NCI-H1436 treated with DMSO at 0.1 percent for 48 hours (cell line): ENCODE data around the gene RACK1.
"Not testable (repeated sequence)": the region's sequence is repeated elsewhere in the genome, so short reads cannot be mapped to it uniquely, and the experiment has no call there.

ENCODE experiments used
- DNase-seq: peaks from one replicate; lab custom pipeline; 2025; lab: John Stamatoyannopoulos, UW

RACK1 gene

GRCh38 chr5:181243564-181244343 is at the start of gene RACK1:
Gene RACK1, minus strand, starts transcription at chr5:181243906. Its CDS starts 106 bp downstream, at chr5:181243800.
- DNase-seq: no peak

- not testable (repeated sequence) for DNase-seq
Measured at GRCh38 chr5:181287331-181287730, 43.6 kb upstream of the RACK1 start.

- DNase-seq: not testable (repeated sequence)
Measured at GRCh38 chr5:181285962-181286705, 42.4 kb upstream of the RACK1 start.

- DNase-seq: not testable (repeated sequence)
Measured at GRCh38 chr5:181283841-181284755, 40.4 kb upstream of the RACK1 start.

- DNase-seq: no peak
Measured at GRCh38 chr5:181283347-181283746, 39.6 kb upstream of the RACK1 start.

GRCh38 chr5:181282874-181283273 is 39.2 kb upstream of the RACK1 start:
- DNase-seq: no peak

GRCh38 chr5:181282415-181282814 is 38.7 kb upstream of the RACK1 start:
- DNase-seq: not testable (repeated sequence)

GRCh38 chr5:181281984-181282316 is 38.2 kb upstream of the RACK1 start:
- no peak for DNase-seq

GRCh38 chr5:181281077-181281983 is 37.6 kb upstream of the RACK1 start:
- no peak for DNase-seq

- DNase-seq: no peak
Measured at GRCh38 chr5:181280251-181280762, 36.6 kb upstream of the RACK1 start.

- DNase-seq: not testable (repeated sequence)
Measured at GRCh38 chr5:181273433-181273744, 29.7 kb upstream of the RACK1 start.

- no peak for DNase-seq
Measured at GRCh38 chr5:181271081-181271480, 27.4 kb upstream of the RACK1 start.

GRCh38 chr5:181267907-181268306 is 24.2 kb upstream of the RACK1 start:
- not testable (repeated sequence) for DNase-seq

GRCh38 chr5:181267291-181267904 is 23.7 kb upstream of the RACK1 start:
- not testable (repeated sequence) for DNase-seq

- no peak for DNase-seq
Measured at GRCh38 chr5:181265092-181265671, 21.5 kb upstream of the RACK1 start.

GRCh38 chr5:181263633-181264032 is 19.9 kb upstream of the RACK1 start:
- DNase-seq: no peak

- DNase-seq: no peak
Measured at GRCh38 chr5:181261320-181262049, 17.8 kb upstream of the RACK1 start.

GRCh38 chr5:181260720-181261319 is 17.1 kb upstream of the RACK1 start, which contains the start of gene TRIM52:
Gene TRIM52, minus strand, starts transcription at chr5:181261143. Its CDS starts 330 bp downstream, at chr5:181260813.
- DNase-seq: no peak
